Colonic mucosa (tissue), 4 donors: ENCODE data around the gene LYVE1. TPM values are rescaled to one million over a fixed set of nuclear protein-coding genes. Genes with fewer than 3 reads are reported as not detected.

Source experiments
- DNase-seq: peaks from one replicate; pipeline ENCODE4 v3.0.0-alpha.2; 2020
- H3K27ac ChIP-seq: fragments of 200-600 bp; one replicate; pipeline ENCODE4 v1.8.0; 2021
- H3K27me3 ChIP-seq: fragments of 200-600 bp; one replicate; pipeline ENCODE4 v1.8.0; 2021
- H3K36me3 ChIP-seq: fragments of 200-600 bp; one replicate; pipeline ENCODE4 v1.8.0; 2021
- H3K4me1 ChIP-seq: fragments of 200-600 bp; one replicate; pipeline ENCODE4 v1.8.0; 2021; ENCODE audit warnings: mild to moderate bottlenecking
- H3K4me3 ChIP-seq: fragments of 200-600 bp; one replicate; pipeline ENCODE4 v1.8.0; 2021
- H3K9ac ChIP-seq, 2 donors: one replicate each; pipeline ENCODE4 v1.7.0; 2013; ENCODE audit warnings: control low read depth in 2 of 2, low read depth in 2 of 2, low read length in 2 of 2
- H3K9me3 ChIP-seq: fragments of 200-600 bp; one replicate; pipeline ENCODE4 v1.8.0; 2021
- CTCF ChIP-seq: fragments of 200-600 bp; IDR thresholded peaks from one replicate; pipeline ENCODE4 v1.8.0; 2022; ENCODE audit warnings: antibody characterized with exemption, mild to moderate bottlenecking
- intact Hi-C: fragments of 100-400 bp; cut with DNase I; formaldehyde crosslinking; loops from one replicate; pipeline ENCODE4 v1.14.1; 2022
- total RNA-seq, 2 donors: library from RNA; stranded (reverse); fragmentation: NEBNext Ultra II Directional in 1 of 2; extraction: Animal tissue kit (Norgen Biotek cat#: 25700) in 1 of 2; gene quantifications; one replicate each; pipeline ENCODE4 v1.2.1, GENCODE V29; 2021
- donor health status: healthy.
- donor health status: DM: no; HTN: no; CAD: no.
- donor health status: DM: no; HTN: no; CAD: no.

The LYVE1 gene
- total RNA-seq, 2 donors from 2014 or later: 10.3 to 29.3 TPM

DNA sequence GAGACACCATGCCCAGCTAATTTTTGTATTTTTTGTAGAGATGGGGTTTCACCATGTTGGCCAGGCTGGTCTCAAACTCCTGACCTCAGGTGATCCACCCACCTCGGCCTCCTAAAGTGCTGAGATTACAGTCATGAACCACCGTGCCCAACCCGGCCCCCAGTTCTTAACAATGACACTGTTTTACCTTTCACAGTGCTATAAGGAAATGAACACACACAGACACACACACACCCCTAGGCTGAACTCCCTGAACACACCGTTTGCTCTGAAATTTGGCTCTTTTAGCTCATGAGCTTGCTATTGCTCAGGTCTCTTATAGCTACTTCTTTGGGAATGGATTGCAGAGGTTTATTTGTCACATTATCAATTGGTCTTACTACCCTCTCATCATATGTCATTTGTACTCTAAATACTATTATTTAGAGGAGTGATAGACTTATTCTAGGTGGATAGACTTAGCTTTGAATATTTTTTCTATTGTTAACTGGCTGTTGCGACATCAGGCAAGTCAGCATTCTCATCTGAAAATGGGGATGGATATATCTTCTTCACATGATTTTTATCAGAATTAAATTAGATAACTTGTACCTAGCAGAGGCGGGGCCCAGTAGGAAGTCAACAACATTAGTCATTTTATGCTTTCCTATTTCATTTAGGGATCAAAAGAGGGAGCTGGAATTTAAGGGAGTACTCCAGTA is 2.1 kb downstream of the LYVE1 start:
- H3K36me3 ChIP-seq: no peaks in the 10 kb centered on the region
- no peaks in the 10 kb centered on the region for H3K4me1 ChIP-seq
- TF ChIP-seq CTCF: no peak
- DNase-seq: no peak
- no peak overlapping the region for H3K27ac ChIP-seq
- no peak overlapping the region for H3K4me3 ChIP-seq
- intact Hi-C loops: no loop called here
- H3K9me3 ChIP-seq: no peaks in the 10 kb centered on the region
- H3K27me3 ChIP-seq: no peaks in the 10 kb centered on the region
- H3K9ac ChIP-seq: no peak overlapping the region

- H3K4me3 ChIP-seq: no peak overlapping the region
- intact Hi-C loops: no loop called here
- no peaks in the 10 kb centered on the region for H3K9me3 ChIP-seq
- no peaks in the 10 kb centered on the region for H3K36me3 ChIP-seq
- no peaks in the 10 kb centered on the region for H3K4me1 ChIP-seq
- H3K27me3 ChIP-seq: no peaks in the 10 kb centered on the region
- no peak for DNase-seq
- no peak for TF ChIP-seq CTCF
- no peak overlapping the region for H3K27ac ChIP-seq
- H3K9ac ChIP-seq: no peak overlapping the region
Observed at GRCh38 chr11:10565493-10565892, 3.0 kb downstream of the LYVE1 start.

DNA sequence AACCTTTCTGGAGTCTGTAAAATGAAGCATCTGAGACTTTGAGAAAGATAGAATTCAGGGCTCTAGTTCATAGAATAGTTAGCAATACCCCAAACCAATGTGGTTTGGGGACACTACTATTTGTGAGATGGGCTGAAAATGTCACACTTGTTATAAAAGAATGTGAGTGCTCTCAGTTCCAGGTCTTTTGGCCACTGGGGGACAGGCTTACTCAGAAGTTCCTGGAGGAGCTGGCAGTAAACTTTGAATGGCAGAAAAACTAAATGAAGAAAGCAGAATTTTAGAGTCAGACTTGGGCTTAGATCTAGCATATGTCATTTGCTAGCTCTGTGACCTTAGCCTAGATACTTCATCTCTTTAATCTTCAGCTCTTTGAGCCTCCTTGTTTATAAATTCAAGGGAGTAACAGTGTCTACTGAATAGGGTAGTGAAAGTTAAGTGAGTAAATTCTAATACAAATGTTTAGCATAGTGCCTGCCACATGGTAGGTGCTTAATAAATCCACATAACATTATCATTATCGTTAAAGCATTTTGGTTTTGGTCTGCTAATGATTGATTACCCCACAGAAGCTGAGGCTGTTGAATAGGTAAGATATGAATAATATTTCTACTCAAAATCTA is 3.7 kb downstream of the LYVE1 start:
- no peaks in the 10 kb centered on the region for H3K9me3 ChIP-seq
- no peak overlapping the region for H3K4me3 ChIP-seq
- H3K9ac ChIP-seq: no peak overlapping the region
- intact Hi-C loops: no loop called here
- no peak overlapping the region for H3K27ac ChIP-seq
- no peak for DNase-seq
- H3K36me3 ChIP-seq: no peaks in the 10 kb centered on the region
- TF ChIP-seq CTCF: no peak
- no peaks in the 10 kb centered on the region for H3K4me1 ChIP-seq
- H3K27me3 ChIP-seq: no peaks in the 10 kb centered on the region

GRCh38 chr11:10564030-10564429 is 4.4 kb downstream of the LYVE1 start:
- Histone ChIP-seq H3K27me3 (no peaks in the 10 kb centered on the region), H3K9me3 (no peaks in the 10 kb centered on the region), H3K4me3 (no peak overlapping the region), H3K27ac (no peak overlapping the region), H3K9ac (no peak overlapping the region), H3K4me1 (no peaks in the 10 kb centered on the region), H3K36me3 (no peaks in the 10 kb centered on the region)
- no peak for TF ChIP-seq CTCF
- no peak for DNase-seq
- intact Hi-C loops: no loop called here

GRCh38 chr11:10561947-10562346 is 6.5 kb downstream of the LYVE1 start:
- DNase-seq: no peak
- no peak overlapping the region for H3K9ac ChIP-seq
- no peak overlapping the region for H3K27ac ChIP-seq
- H3K9me3 ChIP-seq: no peaks in the 10 kb centered on the region
- H3K4me1 ChIP-seq: no peaks in the 10 kb centered on the region
- TF ChIP-seq CTCF: no peak
- no peak overlapping the region for H3K4me3 ChIP-seq
- no peaks in the 10 kb centered on the region for H3K27me3 ChIP-seq
- intact Hi-C loops: no loop called here
- H3K36me3 ChIP-seq: no peaks in the 10 kb centered on the region
